Activated CD4-positive, alpha-beta memory T cell treated with anti-CD3 and anti-CD28 coated beads, Interleukin-2, amount 10 ng/mL, durations not matched to agents 7 days and 5 days (primary cell): ENCODE results near the gene CIAO2A. TPM values are rescaled to one million over a fixed set of nuclear protein-coding genes. Genes with fewer than 3 reads are reported as not detected.
"Not testable (repeated sequence)": the region's sequence is repeated elsewhere in the genome, so short reads cannot be mapped to it uniquely, and the experiment has no call there.

Source experiments
- CTCF ChIA-PET: fragments of 350-600 bp; sonication (Branson Sonifier 250); formaldehyde crosslinking; loops from one replicate; lab custom pipeline; 2021; ENCODE audit warnings: antibody characterized with exemption, inconsistent platforms; lab: Charles Lee
- POLR2A ChIA-PET: fragments of 350-600 bp; sonication (Branson Sonifier 250); formaldehyde crosslinking; loops from one replicate; lab custom pipeline; 2021; ENCODE audit warnings: antibody characterized with exemption; lab: Charles Lee
- DNase-seq: peaks from one replicate; pipeline ENCODE4 v3.0.0-alpha.2; 2020
- H3K27ac Mint-ChIP-seq: one replicate; pipeline ENCODE4 v1.8.0; 2021; ENCODE audit warnings: mild to moderate bottlenecking, mixed read lengths
- H3K27me3 Mint-ChIP-seq: one replicate; pipeline ENCODE4 v1.8.0; 2021; ENCODE audit warnings: mixed read lengths
- H3K36me3 Mint-ChIP-seq: one replicate; pipeline ENCODE4 v1.8.0; 2021; ENCODE audit warnings: low read depth, mixed read lengths
- H3K4me1 Mint-ChIP-seq: one replicate; pipeline ENCODE4 v1.8.0; 2021; ENCODE audit warnings: mixed read lengths
- H3K4me3 Mint-ChIP-seq: one replicate; pipeline ENCODE4 v1.8.0; 2021; ENCODE audit warnings: mild to moderate bottlenecking, mixed read lengths
- H3K9me3 Mint-ChIP-seq: one replicate; pipeline ENCODE4 v1.8.0; 2021; ENCODE audit warnings: mixed read lengths
- total RNA-seq, 2 experiments: library from RNA; stranded (reverse); gene quantifications; one replicate each; pipeline ENCODE4 v1.2.3, GENCODE V29; 2021

CIAO2A gene
- total RNA-seq, 2 experiments from 2014 or later: 74.4 to 85.0 TPM

DNA sequence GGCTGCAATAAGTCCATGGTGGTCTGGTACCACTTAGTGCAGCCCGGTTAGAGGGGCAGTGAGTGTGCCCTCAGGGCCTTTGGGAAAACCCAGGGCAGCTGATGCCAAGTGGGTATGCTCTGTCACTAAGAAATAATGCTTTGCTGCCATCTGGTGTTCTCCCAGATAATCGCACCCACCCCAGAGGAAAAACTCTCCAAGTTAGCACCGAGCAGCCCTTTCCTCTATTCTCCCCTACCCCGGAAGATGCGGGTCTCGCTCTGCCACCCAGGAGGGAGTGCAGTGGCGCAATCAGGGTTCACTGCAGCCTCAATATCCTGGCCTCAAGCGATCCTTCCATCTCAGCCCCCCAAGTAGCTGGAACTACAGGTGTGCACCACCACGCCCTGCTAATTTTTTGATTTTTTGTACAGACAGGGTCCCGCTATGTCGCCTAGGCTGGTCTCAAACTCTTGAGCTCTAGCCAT is 26.0 kb downstream of the CIAO2A start:
- DNase-seq: peak; percentile 70
- Mint-ChIP-seq H3K36me3 (peaks cover 15% of the 10 kb centered on the region), H3K27ac (peak overlapping the region; percentile 49), H3K9me3 (no peaks in the 10 kb centered on the region), H3K4me1 (peaks cover 16% of the 10 kb centered on the region), H3K27me3 (no peaks in the 10 kb centered on the region), H3K4me3 (no peak overlapping the region)
- ChIA-PET CTCF (interaction anchor here (0.6 to 5.5 kb wide), 45 partner anchors 11 to 601 kb away, joined by 3 to 89 read pairs (median 4); partner anchors contain the start of genes DAPK2, FBXL22 and HERC1), POLR2A (interaction anchor here (1.0 to 1.9 kb wide), 5 partner anchors 25 to 602 kb away, joined by 3 to 9 read pairs (median 3); no protein-coding TSS in a partner anchor)

DNA sequence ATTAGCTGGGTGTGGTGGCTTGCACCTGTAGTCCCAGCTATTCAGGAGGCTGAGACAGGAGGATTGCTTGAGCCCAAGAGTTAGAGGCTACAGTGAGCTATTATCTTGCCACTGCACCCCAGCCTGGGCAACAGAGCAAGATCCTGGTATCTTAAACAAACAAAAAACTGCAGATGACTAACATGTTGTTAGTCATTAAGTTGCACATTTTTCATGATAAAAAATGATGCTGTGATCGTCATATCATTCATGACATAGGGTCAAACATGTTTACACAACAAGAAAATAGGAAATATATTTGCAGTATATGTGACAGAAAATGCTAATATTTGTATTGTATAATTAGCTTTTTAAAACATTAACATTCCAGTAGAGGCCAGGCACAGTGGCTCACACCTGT is 27.2 kb downstream of the CIAO2A start:
- ChIA-PET CTCF (interaction anchor here (0.7 to 5.5 kb wide), 11 partner anchors 20 to 600 kb away, joined by 3 to 89 read pairs (median 6); partner anchors contain the start of gene DAPK2), POLR2A (interaction anchor here (1.4 kb wide), 1 partner anchor 173 kb away, joined by 3 read pairs; no protein-coding TSS in a partner anchor)
- Mint-ChIP-seq H3K27me3 (no peaks in the 10 kb centered on the region), H3K9me3 (no peaks in the 10 kb centered on the region), H3K36me3 (peaks cover 3% of the 10 kb centered on the region), H3K27ac (no peak overlapping the region), H3K4me1 (peaks cover 16% of the 10 kb centered on the region), H3K4me3 (no peak overlapping the region)
- no peak for DNase-seq

DNA sequence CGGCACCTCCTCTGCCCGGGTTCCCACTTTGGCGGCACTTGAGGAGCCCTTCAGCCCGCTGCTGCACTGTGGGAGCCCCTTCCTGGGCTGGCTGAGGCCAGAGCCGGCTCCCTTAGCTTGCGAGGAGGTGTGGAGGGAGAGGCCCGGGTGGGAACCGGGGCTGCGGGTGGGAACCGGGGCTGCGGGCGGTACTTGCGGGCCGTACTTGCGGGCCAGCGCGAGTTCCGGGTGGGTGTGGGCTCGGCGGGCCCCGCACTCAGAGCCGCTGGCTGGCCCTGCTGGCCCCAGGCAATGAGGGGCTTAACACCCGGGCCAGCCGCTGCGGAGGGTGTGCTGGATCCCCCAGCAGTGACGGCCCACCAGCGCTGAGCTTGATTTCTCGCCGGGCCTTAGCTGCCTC is 32.9 kb downstream of the CIAO2A start:
- ChIA-PET CTCF (interaction anchor here (2.0 kb wide), 1 partner anchor 451 kb away, joined by 7 read pairs; no protein-coding TSS in a partner anchor), POLR2A (interaction anchor here (0.8 kb wide), 1 partner anchor 407 kb away, joined by 3 read pairs; no protein-coding TSS in a partner anchor)
- Mint-ChIP-seq H3K4me1 (no peaks in the 10 kb centered on the region), H3K36me3 (no peaks in the 10 kb centered on the region), H3K4me3 (no peak overlapping the region), H3K27ac (no peak overlapping the region), H3K27me3 (peaks cover 2% of the 10 kb centered on the region), H3K9me3 (no peaks in the 10 kb centered on the region)
- no peak for DNase-seq

DNA sequence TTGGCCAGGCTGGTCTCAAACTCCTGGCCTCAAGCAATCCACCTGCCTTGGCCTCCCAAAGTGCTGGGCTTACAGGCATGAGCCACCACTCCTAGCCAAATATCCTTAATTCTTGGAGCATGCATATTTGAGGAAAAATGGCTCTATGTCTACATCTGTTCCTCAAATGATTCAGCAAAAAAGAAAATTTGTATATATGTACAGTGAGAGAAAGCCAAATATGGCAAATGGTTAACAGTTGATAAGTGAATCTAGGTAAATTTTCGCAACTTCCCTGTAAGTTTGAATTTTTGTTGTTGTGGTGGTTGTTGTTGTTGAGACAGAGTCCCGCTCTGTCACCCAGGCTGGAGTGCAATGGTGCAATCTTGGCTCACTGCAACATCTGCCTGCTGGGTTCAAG is 34.5 kb downstream of the CIAO2A start:
- H3K27ac Mint-ChIP-seq, DNase-seq, H3K9me3 Mint-ChIP-seq, H3K4me1 Mint-ChIP-seq, H3K27me3 Mint-ChIP-seq, CTCF ChIA-PET, H3K4me3 Mint-ChIP-seq, H3K36me3 Mint-ChIP-seq, POLR2A ChIA-PET: not testable (repeated sequence)

DNA sequence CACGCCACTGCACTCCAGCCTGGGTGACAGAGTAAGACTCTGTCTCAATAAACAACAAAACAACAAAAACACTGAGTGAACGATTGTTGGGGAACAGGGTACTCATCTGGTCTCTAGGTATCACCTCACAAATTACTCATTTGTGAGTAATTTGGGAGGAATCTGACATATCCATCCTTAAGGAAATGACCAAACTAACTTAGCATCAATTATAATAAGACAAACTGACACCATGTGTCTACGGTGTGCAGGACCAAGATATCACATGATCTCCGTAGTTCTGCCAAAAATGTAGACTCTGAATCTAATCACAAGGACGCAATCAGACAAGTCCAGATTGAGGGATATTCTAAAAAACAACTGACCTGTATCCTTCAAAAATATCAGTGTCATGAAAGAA is 35.4 kb downstream of the CIAO2A start:
- no peak overlapping the region for H3K4me3 Mint-ChIP-seq
- ChIA-PET CTCF (no interaction called here), POLR2A (no interaction called here)
- H3K36me3 Mint-ChIP-seq: no peaks in the 10 kb centered on the region
- H3K27ac Mint-ChIP-seq: no peak overlapping the region
- H3K9me3 Mint-ChIP-seq: no peaks in the 10 kb centered on the region
- H3K4me1 Mint-ChIP-seq: no peaks in the 10 kb centered on the region
- no peak for DNase-seq
- peaks cover 2% of the 10 kb centered on the region for H3K27me3 Mint-ChIP-seq

DNA sequence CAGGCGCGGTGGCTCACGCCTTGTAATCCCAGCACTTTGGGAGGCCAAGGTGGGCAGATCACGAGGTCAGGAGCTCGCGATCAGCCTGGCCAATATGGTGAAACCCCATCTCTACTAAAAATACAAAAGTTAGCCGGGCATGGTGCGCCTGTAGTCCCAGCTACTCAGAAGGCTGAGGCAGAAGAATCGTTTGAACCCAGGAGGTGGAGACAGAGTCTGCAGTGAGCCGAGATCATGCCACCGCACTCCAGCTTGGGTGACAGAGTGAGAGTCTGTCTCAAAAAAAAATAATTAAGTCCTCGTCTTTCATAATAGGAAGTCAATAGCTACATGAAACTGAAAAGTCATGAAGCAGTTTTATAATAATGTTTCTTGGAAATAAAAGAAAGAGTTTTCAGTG is 40.0 kb downstream of the CIAO2A start:
- H3K4me1 Mint-ChIP-seq: not testable (repeated sequence)
- CTCF ChIA-PET: interaction anchor here (1.2 to 2.4 kb wide), 2 partner anchors 14 to 302 kb away, joined by 3 to 6 read pairs; no protein-coding TSS in a partner anchor

DNA sequence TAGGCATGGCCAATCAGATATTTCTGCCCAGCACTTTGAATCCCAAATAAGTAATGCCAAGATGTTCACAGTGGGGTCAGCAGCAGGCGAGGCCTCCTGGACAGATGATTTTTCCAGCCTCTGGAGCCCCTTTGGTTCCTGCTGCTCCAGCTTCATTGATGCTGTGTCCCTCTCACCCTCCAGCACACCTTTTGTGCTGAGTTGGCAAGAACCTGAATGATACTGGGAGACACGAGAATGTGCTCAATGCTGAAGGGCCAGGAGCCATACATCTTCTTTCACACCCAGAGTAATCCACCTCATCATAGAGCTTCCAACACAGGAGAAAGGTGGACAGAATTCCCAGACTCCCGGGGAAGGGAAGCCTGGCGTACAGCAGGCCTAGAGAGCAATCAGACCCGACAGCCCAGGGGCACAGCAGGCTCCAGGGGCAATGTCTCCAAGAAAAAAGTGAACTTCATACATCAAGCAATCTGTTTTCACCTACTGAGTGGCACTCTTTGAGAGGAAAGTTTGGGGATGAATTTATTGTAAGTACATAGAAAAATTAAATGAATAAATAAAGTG is 40.6 kb downstream of the CIAO2A start:
- H3K36me3 Mint-ChIP-seq: no peaks in the 10 kb centered on the region
- POLR2A ChIA-PET: no interaction called here
- CTCF ChIA-PET: interaction anchor here (0.9 kb wide), 1 partner anchor 443 kb away, joined by 4 read pairs; no protein-coding TSS in a partner anchor
- peaks cover 5% of the 10 kb centered on the region for H3K27me3 Mint-ChIP-seq
- no peak overlapping the region for H3K4me3 Mint-ChIP-seq
- no peaks in the 10 kb centered on the region for H3K9me3 Mint-ChIP-seq
- H3K4me1 Mint-ChIP-seq: peaks cover 1% of the 10 kb centered on the region
- DNase-seq: no peak
- H3K27ac Mint-ChIP-seq: no peak overlapping the region

More for the DNA sequence above, 40.0 kb downstream of the CIAO2A start:
- POLR2A ChIA-PET, H3K9me3 Mint-ChIP-seq, H3K27ac Mint-ChIP-seq, H3K4me3 Mint-ChIP-seq, DNase-seq, H3K27me3 Mint-ChIP-seq, H3K36me3 Mint-ChIP-seq: not testable (repeated sequence)

DNA sequence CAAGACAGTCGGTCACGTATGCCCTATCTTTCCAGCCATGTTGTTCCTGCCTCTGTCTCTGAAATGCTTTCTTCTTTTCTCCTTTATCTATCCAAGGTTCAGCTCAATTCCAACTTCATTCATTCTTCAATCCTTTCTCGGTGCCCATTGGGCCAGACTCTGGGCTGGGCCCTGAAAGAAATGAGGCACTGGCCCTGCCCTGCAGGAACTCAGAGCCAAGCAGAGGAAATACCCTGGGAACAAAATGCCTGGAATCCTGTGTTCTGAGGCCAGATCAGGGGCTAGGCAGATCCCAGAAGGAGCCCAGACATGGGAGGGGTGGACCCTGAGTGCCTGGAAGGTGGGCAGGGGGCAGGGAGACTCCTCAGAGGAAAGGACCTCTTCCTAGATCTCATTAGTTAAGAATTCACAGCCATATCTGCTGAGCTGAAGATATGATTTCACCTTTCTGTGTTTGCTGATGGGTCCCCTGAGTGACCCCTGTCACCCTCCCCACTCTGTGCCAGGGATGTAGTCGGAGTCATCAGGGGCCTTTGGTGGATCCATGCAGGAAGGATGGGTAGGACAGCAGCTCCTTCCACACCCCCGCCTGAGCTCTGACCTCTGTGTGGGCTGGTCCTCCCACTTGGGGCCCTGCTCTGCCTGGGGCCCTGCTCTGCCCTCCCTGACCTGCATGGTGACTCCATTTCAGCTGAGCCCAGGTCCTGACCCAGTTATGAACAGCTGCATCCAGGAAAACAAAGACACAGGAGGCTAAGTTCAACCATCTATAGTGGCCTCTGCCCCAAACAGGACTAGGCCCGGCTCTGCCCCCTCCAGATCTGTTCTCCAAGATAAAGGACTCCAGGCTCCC is 42.0 kb downstream of the CIAO2A start:
- ChIA-PET CTCF (interaction anchor here (0.9 kb wide), 1 partner anchor 442 kb away, joined by 4 read pairs; no protein-coding TSS in a partner anchor), POLR2A (no interaction called here)
- no peak for DNase-seq
- Mint-ChIP-seq H3K4me3 (no peak overlapping the region), H3K4me1 (peaks cover 5% of the 10 kb centered on the region), H3K27ac (no peak overlapping the region), H3K9me3 (no peaks in the 10 kb centered on the region), H3K36me3 (no peaks in the 10 kb centered on the region), H3K27me3 (peaks cover 7% of the 10 kb centered on the region)

DNA sequence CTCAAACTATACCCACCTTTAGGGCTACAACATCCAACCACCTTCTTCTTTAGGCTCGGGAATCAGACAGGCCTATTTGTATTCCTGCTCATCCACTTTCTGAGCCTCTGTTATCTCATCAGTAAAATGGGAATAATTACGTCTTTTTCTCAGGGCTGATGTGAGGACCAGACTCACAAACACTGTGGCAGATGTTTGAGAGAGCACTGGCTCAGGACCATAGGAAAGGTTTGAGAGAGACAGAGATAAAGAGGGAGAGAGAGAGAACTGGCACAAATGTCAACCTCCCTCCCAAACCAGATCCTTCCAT is 42.6 kb downstream of the CIAO2A start:
- Mint-ChIP-seq H3K27ac (no peak overlapping the region), H3K4me1 (peaks cover 6% of the 10 kb centered on the region), H3K27me3 (peaks cover 6% of the 10 kb centered on the region), H3K4me3 (no peak overlapping the region), H3K36me3 (no peaks in the 10 kb centered on the region), H3K9me3 (no peaks in the 10 kb centered on the region)
- CTCF ChIA-PET: interaction anchor here (1.4 kb wide), 1 partner anchor 11 kb away, joined by 6 read pairs; no protein-coding TSS in a partner anchor
- POLR2A ChIA-PET: no interaction called here
- DNase-seq: no peak

DNA sequence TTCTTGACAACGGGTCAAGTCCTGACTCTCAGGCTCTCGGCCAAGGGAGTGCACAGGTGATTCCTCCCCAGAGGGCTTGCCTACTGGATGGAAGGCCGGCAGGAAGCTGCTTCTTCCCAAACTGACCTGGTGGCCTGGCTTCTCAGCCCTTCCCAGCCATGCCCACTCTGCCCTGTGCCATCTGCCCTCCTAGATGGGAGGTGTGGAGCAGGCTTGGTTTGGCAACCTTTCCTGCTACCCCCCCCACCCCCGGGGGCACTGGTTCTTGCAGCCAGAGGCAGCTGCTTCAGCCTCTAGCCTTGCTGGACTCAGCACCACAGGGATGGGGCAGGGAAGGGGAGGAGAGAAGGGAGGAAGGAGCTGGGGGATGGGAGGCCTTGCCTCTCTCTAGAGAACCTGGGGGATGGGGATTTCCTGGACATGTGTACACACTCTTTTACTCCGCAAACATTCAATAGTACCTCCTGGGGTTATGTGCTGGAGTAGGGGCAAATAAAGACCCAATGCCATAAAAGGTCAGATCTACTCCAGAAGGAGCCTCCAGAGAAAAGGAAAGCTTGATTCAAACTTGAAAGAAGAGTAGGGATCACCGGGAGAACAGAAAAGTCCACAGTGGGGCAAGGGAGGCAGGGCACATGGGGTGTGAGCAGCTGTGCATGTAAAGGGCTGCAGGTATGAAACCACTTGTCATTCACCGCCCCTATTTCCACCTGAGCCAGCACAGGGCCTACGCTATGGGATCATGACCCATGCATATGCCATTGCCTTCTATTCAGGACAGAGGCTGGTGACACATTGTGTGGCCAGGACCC is 43.2 kb downstream of the CIAO2A start:
- H3K27ac Mint-ChIP-seq: no peak overlapping the region
- H3K27me3 Mint-ChIP-seq: peaks cover 6% of the 10 kb centered on the region
- ChIA-PET POLR2A (no interaction called here), CTCF (interaction anchor here (1.4 to 2.6 kb wide), 2 partner anchors 11 to 440 kb away, joined by 6 to 10 read pairs; no protein-coding TSS in a partner anchor)
- H3K4me3 Mint-ChIP-seq: no peak overlapping the region
- no peak for DNase-seq
- peaks cover 6% of the 10 kb centered on the region for H3K4me1 Mint-ChIP-seq
- H3K36me3 Mint-ChIP-seq: no peaks in the 10 kb centered on the region
- no peaks in the 10 kb centered on the region for H3K9me3 Mint-ChIP-seq

DNA sequence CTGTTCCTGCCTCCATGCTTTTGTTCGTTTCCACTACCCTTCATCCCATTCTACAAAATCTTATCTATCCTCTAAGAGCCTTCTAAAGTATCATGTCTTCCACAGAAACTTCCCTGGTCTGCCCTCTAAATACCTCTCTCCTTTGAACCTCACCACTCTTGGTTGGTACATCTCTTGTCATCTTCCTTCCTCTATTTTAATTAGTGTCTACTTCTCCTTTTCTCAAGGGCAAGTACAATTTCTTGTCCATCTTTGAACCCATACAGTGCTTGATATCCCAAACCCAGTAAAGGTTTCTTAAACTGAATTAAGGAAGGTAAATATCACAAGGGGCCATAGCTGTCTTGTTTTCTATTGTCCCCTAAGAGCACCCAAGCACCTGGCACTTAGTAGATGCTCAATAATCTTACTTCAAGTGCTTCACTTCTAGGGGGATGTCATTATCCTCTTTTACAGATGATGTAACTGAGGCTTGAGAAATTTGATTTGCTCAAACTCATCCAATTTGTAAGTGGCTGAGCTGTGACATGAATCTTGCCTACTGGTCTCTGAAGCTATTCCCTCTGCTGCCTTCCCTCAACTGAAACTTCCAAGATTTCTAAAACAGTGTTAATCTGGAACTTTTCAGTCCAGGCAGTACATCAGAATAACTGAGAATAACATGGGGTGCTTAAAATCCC is 44.7 kb downstream of the CIAO2A start:
- ChIA-PET CTCF (interaction anchor here (0.6 to 5.2 kb wide), 5 partner anchors 19 to 439 kb away, joined by 3 to 80 read pairs (median 4); no protein-coding TSS in a partner anchor), POLR2A (no interaction called here)
- no peaks in the 10 kb centered on the region for H3K36me3 Mint-ChIP-seq
- DNase-seq: no peak
- peaks cover 11% of the 10 kb centered on the region for H3K27me3 Mint-ChIP-seq
- H3K9me3 Mint-ChIP-seq: no peaks in the 10 kb centered on the region
- H3K4me1 Mint-ChIP-seq: peaks cover 6% of the 10 kb centered on the region
- no peak overlapping the region for H3K27ac Mint-ChIP-seq
- no peak overlapping the region for H3K4me3 Mint-ChIP-seq
